ENCODE measurements around the gene BTBD7. TPM values are rescaled to one million over a fixed set of nuclear protein-coding genes. Genes with fewer than 3 reads are reported as not detected.

Gene BTBD7
- total and polyA plus RNA-seq, 2 of the 4 experiments (the other 2 are of a cell fraction), result 11.9 to 30.5 TPM

DNA sequence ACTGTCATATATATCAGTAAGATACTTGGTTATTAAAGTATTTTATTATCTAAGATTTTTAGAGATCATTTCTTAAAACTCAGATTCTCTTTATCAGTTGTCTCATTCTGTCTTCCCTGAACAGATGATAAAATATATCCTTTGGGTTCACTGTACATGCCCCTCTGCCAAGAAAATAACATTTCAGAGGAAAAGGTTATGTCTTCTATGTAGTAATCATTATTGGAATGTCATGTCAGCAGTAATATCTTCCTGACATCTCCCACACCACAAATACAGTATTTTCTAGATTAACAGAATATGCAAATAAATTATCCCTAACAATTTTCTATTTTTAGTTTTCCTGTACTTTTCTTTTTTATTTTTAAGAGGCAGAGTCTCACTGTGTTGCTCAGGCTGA lies 26.0 kb downstream of the BTBD7 start:
- no peak overlapping the region for H3K4ac ChIP-seq (ENCODE audit: low read depth, low read length)

More for the DNA sequence above, 26.0 kb downstream of the BTBD7 start:
- no TSS peak for BruUV-seq (replicated peaks)
- Histone ChIP-seq H3K23ac (ENCODE audit: low read depth, low read length) (no peak overlapping the region), H3K27ac (ENCODE audit: insufficient read depth, low read length) (no peak overlapping the region), H2AK9ac (replicated peaks; ENCODE audit: low read depth, low read length, poor library complexity) (no peak overlapping the region), H3K4me1 (ENCODE audit: control insufficient read depth, insufficient read depth, low read length) (peaks cover 11% of the 10 kb centered on the region), H4K20me1 (ENCODE audit: insufficient read depth, low read length) (peaks cover 37% of the 10 kb centered on the region), H2BK120ac (ENCODE audit: low read depth, low read length) (no peak overlapping the region), H3K4me3 (ENCODE audit: insufficient read depth, low read depth, low read length) (no peak overlapping the region), H3K27me3 (ENCODE audit: control insufficient read depth, insufficient read depth, low read length) (no peaks in the 10 kb centered on the region), H2AFZ (replicated peaks; ENCODE audit: low read length, poor library complexity) (no peak overlapping the region), H3K56ac (ENCODE audit: extremely low read depth, insufficient read depth, low read length) (no peak overlapping the region), H4K8ac (ENCODE audit: low read depth in 2 of 2, low read length in 2 of 2) (no peak overlapping the region), H4K91ac (ENCODE audit: insufficient read depth, low read depth, low read length) (no peak overlapping the region), H2BK20ac (ENCODE audit: low read depth, low read length) (no peak overlapping the region), H3K18ac (ENCODE audit: low read depth, low read length) (no peak overlapping the region), H3K4me2 (ENCODE audit: low read depth, low read length) (no peak overlapping the region), H4K5ac (ENCODE audit: low read depth, low read length) (no peak overlapping the region), H3K9ac (ENCODE audit: low read depth, low read length) (no peak overlapping the region), H3K36me3 (ENCODE audit: control insufficient read depth, insufficient read depth, low read length) (0 out of 2 replicates have a peak, but pooled peaks cover under 1% of the 10 kb centered on the region), H2AK5ac (ENCODE audit: low read depth, low read length) (no peak overlapping the region), H3K9me3 (ENCODE audit: control insufficient read depth, insufficient read depth, low read length) (no peaks in the 10 kb centered on the region), H3K9me1 (ENCODE audit: insufficient read depth, low read length) (peaks cover 16% of the 10 kb centered on the region), H2BK5ac (ENCODE audit: low read depth, low read length, poor library complexity, severe bottlenecking) (no peak overlapping the region), H3K14ac (replicated peaks; ENCODE audit: low read depth, low read length) (no peak overlapping the region), H3K79me1 (ENCODE audit: low read depth in 1 of 2, low read length in 2 of 2) (peaks cover 34 to 72% of the 10 kb centered on the region in 2 experiments), H2BK15ac (ENCODE audit: low read depth, low read length) (no peak overlapping the region)
- dilution Hi-C loops (cut with HindIII; ENCODE audit: low sequenced_read_pairs, unreplicated experiment), result no loop called here
- in situ Hi-C loops (cut with MboI; ENCODE audit: low sequenced_read_pairs), result loop anchor here (25.0 kb wide), 1 partner anchor 1795 kb away; the partner anchor contains the start of gene PPP4R3A
- ATAC-seq (ENCODE audit: low read depth) (no peak), DNase-seq (no peak)
- ChIA-PET POLR2A (ENCODE audit: unreplicated experiment) (no interaction called here), CTCF (no interaction called here)
- intact Hi-C loops (cut with micrococcal nuclease), result no loop called here
- peak; percentile 78 for TF ChIP-seq MAFK (IDR thresholded peaks at IDR 0.05; ENCODE audit: low read depth, low read length)
- no peak for TF ChIP-seq MXI1 (IDR thresholded peaks at IDR 0.05; ENCODE audit: borderline replicate concordance, low read depth, low read length)

All from IMR-90 (cell line).